ENCODE measurements around the gene ERO1B. TPM values are rescaled to one million over a fixed set of nuclear protein-coding genes. Genes with fewer than 3 reads are reported as not detected.
"Not testable (repeated sequence)": the region's sequence is repeated elsewhere in the genome, so short reads cannot be mapped to it uniquely, and the experiment has no call there.

ERO1B gene, protein sequence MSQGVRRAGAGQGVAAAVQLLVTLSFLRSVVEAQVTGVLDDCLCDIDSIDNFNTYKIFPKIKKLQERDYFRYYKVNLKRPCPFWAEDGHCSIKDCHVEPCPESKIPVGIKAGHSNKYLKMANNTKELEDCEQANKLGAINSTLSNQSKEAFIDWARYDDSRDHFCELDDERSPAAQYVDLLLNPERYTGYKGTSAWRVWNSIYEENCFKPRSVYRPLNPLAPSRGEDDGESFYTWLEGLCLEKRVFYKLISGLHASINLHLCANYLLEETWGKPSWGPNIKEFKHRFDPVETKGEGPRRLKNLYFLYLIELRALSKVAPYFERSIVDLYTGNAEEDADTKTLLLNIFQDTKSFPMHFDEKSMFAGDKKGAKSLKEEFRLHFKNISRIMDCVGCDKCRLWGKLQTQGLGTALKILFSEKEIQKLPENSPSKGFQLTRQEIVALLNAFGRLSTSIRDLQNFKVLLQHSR
- 2.9 and 4.7 TPM in 2 replicates for total RNA-seq

DNA sequence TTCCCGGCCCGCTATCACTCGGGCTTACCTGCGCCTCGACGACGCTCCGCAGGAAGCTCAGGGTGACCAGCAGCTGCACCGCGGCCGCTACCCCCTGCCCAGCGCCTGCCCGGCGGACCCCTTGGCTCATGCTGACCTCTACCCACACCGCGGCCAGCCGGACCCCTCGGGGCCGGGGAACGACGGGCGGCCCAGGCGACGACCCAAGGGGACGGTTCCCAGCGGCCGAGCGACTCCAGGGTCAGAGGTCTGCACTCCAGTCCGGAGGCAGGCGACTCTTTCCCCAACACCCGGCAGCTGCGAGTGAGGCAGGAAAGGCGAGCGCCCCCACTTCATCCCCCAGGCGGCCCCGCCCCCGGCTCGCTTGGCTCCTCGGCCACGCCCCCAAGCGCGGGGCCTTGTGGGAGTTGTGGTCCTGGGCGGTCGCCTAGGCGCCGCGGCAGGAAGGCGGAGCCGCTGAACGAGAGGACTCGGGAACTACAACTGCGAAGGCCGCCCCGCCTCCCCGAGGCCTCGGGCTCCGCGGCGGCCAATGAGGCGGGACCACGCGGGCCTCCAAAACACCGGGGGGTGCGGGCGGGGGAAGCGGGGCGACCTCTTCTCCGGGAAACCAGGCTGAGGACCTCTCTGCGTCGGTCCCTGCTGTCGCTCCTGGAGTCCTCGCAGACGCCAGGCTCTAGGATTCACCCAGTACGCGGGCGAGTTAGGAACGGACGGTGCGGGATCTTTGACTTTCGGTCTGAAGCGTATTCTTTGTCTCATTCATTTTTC, at the start of gene ERO1B:
Gene ERO1B, minus strand, starts transcription at position 305 of the 771 bp plus-strand sequence. Its CDS starts 175 bp downstream, at position 130.
- H4K20me1 ChIP-seq (ENCODE audit: insufficient read depth, low read length) = no peaks in the 10 kb centered on the region
- DNase-seq (ENCODE audit: insufficient read length, low spot score, missing footprints) = peak; percentile 99
- H3K27me3 ChIP-seq (ENCODE audit: insufficient read depth, low read length) = peaks cover 20% of the 10 kb centered on the region
- peak within 1 kb of the TSS; percentile 95 for H2AFZ ChIP-seq (ENCODE audit: low read length)
- H3K9me3 ChIP-seq (ENCODE audit: low read depth, low read length) = no peaks in the 10 kb centered on the region
- H3K4me2 ChIP-seq (ENCODE audit: insufficient read depth, low read length) = peak within 1 kb of the TSS; percentile 88
- H3K36me3 ChIP-seq (ENCODE audit: insufficient read depth, low read length) = no peaks in the 10 kb centered on the region
- H3K4me1 ChIP-seq (ENCODE audit: insufficient read depth, low read length) = peaks cover 9% of the 10 kb centered on the region
- H3K27ac ChIP-seq (ENCODE audit: low read depth, low read length) = peak within 1 kb of the TSS; percentile 32
- TF ChIP-seq, protein P1, sequence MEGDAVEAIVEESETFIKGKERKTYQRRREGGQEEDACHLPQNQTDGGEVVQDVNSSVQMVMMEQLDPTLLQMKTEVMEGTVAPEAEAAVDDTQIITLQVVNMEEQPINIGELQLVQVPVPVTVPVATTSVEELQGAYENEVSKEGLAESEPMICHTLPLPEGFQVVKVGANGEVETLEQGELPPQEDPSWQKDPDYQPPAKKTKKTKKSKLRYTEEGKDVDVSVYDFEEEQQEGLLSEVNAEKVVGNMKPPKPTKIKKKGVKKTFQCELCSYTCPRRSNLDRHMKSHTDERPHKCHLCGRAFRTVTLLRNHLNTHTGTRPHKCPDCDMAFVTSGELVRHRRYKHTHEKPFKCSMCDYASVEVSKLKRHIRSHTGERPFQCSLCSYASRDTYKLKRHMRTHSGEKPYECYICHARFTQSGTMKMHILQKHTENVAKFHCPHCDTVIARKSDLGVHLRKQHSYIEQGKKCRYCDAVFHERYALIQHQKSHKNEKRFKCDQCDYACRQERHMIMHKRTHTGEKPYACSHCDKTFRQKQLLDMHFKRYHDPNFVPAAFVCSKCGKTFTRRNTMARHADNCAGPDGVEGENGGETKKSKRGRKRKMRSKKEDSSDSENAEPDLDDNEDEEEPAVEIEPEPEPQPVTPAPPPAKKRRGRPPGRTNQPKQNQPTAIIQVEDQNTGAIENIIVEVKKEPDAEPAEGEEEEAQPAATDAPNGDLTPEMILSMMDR (IDR thresholded peaks at IDR 0.05; ENCODE audit: extremely low read depth, low read depth, low read length) = no peak
- peak within 1 kb of the TSS; percentile 88 for H3K4me3 ChIP-seq (ENCODE audit: insufficient read depth, low read length)
- H3K79me2 ChIP-seq (ENCODE audit: insufficient read depth, low read length) = no peaks in the 10 kb centered on the region

DNA sequence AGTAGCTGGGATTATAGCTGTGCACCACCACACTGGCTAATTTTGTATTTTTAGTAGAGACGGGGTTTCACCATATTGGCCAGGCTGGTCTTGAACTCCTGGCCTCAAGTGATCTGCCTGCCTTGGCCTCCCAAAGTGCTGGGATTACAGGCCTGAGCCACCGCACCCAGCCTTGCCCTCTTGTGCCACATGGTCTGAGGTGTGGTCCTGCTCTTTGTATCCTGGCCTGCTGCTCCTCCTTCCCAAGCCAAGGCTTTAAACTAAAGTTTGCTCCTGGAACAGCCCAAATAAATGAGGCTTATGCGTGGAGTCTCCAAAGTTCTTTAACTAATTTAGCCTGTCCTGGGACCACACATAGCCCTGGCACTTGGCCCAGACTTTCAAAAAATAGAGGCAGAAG, 49.7 kb upstream of the ERO1B start:
- H4K20me1 ChIP-seq (ENCODE audit: insufficient read depth, low read length); H2AFZ ChIP-seq (ENCODE audit: low read length); H3K4me1 ChIP-seq (ENCODE audit: insufficient read depth, low read length); H3K4me2 ChIP-seq (ENCODE audit: insufficient read depth, low read length); H3K27ac ChIP-seq (ENCODE audit: low read depth, low read length); H3K79me2 ChIP-seq (ENCODE audit: insufficient read depth, low read length); H3K27me3 ChIP-seq (ENCODE audit: insufficient read depth, low read length); H3K9me3 ChIP-seq (ENCODE audit: low read depth, low read length); DNase-seq (ENCODE audit: insufficient read length, low spot score, missing footprints); H3K4me3 ChIP-seq (ENCODE audit: insufficient read depth, low read length); H3K36me3 ChIP-seq (ENCODE audit: insufficient read depth, low read length): not testable (repeated sequence)

DNA sequence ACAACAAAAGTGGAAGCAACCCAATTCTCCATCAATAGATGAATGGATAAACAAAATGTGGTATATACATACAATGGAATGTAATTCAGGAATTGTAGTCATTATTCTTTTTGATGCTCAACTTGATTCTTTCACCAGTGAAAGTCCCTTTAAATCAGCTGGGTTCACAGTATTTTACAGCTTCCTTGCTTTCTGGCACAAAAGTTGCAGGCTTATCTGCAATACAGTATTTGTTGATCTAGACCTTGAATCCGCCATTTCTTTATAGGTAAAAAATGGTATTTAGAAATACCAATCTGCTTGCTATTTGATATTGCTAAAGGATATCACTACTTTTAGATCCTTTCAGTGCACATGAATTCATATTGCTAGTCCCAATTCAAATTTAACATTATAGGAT, 44.7 kb upstream of the ERO1B start:
- Histone ChIP-seq H3K27ac (ENCODE audit: low read depth, low read length) (no peak overlapping the region), H3K4me2 (ENCODE audit: insufficient read depth, low read length) (no peak overlapping the region), H3K79me2 (ENCODE audit: insufficient read depth, low read length) (no peaks in the 10 kb centered on the region), H4K20me1 (ENCODE audit: insufficient read depth, low read length) (no peaks in the 10 kb centered on the region), H2AFZ (ENCODE audit: low read length) (no peak overlapping the region), H3K36me3 (ENCODE audit: insufficient read depth, low read length) (no peaks in the 10 kb centered on the region), H3K27me3 (ENCODE audit: insufficient read depth, low read length) (no peaks in the 10 kb centered on the region), H3K4me3 (ENCODE audit: insufficient read depth, low read length) (no peak overlapping the region), H3K4me1 (ENCODE audit: insufficient read depth, low read length) (no peaks in the 10 kb centered on the region), H3K9me3 (ENCODE audit: low read depth, low read length) (no peaks in the 10 kb centered on the region)
- no peak for DNase-seq (ENCODE audit: insufficient read length, low spot score, missing footprints)
- TF ChIP-seq, protein P1 (IDR thresholded peaks at IDR 0.05; ENCODE audit: extremely low read depth, low read depth, low read length) = no peak

DNA sequence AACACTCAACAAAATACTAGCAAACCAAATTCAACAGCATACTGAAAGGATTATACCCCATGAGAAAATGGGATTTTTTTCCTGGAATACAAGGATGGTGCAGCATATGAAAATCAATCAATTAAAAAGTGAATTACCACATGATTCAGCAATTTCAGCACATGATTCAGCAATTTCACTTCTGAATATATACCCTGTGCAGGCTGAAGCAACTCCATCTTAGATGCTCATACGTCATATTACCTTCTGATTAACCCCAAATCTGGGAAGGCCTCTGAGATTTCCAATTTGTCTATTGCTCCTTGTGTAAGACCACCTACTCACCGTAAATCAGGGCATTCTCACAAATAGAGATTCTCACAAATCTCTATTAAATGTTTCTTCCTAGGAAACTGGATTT, 43.8 kb upstream of the ERO1B start:
- Histone ChIP-seq H3K9me3 (ENCODE audit: low read depth, low read length) (no peaks in the 10 kb centered on the region), H3K27me3 (ENCODE audit: insufficient read depth, low read length) (no peaks in the 10 kb centered on the region), H3K79me2 (ENCODE audit: insufficient read depth, low read length) (no peaks in the 10 kb centered on the region), H2AFZ (ENCODE audit: low read length) (no peak overlapping the region), H3K36me3 (ENCODE audit: insufficient read depth, low read length) (no peaks in the 10 kb centered on the region), H3K27ac (ENCODE audit: low read depth, low read length) (no peak overlapping the region), H4K20me1 (ENCODE audit: insufficient read depth, low read length) (no peaks in the 10 kb centered on the region), H3K4me2 (ENCODE audit: insufficient read depth, low read length) (no peak overlapping the region), H3K4me1 (ENCODE audit: insufficient read depth, low read length) (no peaks in the 10 kb centered on the region), H3K4me3 (ENCODE audit: insufficient read depth, low read length) (no peak overlapping the region)
- no peak for DNase-seq (ENCODE audit: insufficient read length, low spot score, missing footprints)
- TF ChIP-seq, protein P1 (IDR thresholded peaks at IDR 0.05; ENCODE audit: extremely low read depth, low read depth, low read length) = no peak
